ENCODE results near the gene NBAS. TPM values are rescaled to one million over a fixed set of nuclear protein-coding genes. Genes with fewer than 3 reads are reported as not detected.

The NBAS gene
- total and polyA plus RNA-seq, 8 donors, result 14.5 to 96.2 (median 41.2) TPM

- TF ChIP-seq EP300 (IDR thresholded peaks at IDR 0.05) (no peak), CTCF (IDR thresholded peaks at IDR 0.05) (no peak), POLR2A (IDR thresholded peaks at IDR 0.05) (no peak), POLR2AphosphoS5 (IDR thresholded peaks at IDR 0.05) (no peak)
- intact Hi-C loops (cut with DNase I; ENCODE audit: low total_unique reads), result no loop called here
Observed at GRCh38 chr2:15186118-15186517, 375.0 kb downstream of the NBAS start.

GRCh38 chr2:15184491-15184890 lies 376.6 kb downstream of the NBAS start:
- Histone ChIP-seq H3K27me3 (no peaks in the 10 kb centered on the region), H3K9me3 (no peaks in the 10 kb centered on the region), H3K27ac (no peak overlapping the region), H3K4me1 (peaks cover 0 to 13% (median 2%) of the 10 kb centered on the region in 4 donors), H3K36me3 (peaks cover 0 to 48% (median 32%) of the 10 kb centered on the region in 4 donors), H3K4me3 (no peak overlapping the region)
- 91 to 99% (median 96%) methylated on average over 5 of the region's 5 CpGs for WGBS, 5 donors
- no peak for TF ChIP-seq POLR2A (IDR thresholded peaks at IDR 0.05)
- no peak for TF ChIP-seq EP300 (IDR thresholded peaks at IDR 0.05)
- TF ChIP-seq CTCF (IDR thresholded peaks at IDR 0.05), result no peak
- TF ChIP-seq POLR2AphosphoS5 (IDR thresholded peaks at IDR 0.05), result no peak
- DNase-seq, result no peak
- intact Hi-C loops (cut with DNase I; ENCODE audit: low total_unique reads), result no loop called here

More at GRCh38 chr2:15186118-15186517, 375.0 kb downstream of the NBAS start:
- peaks cover 0 to 10% (median 2%) of the 10 kb centered on the region in 4 donors for H3K4me1 ChIP-seq
- DNase-seq, result no peak
- 92 to 100% (median 97%) methylated on average over 2 of the region's 2 CpGs for WGBS, 5 donors
- no peak overlapping the region for H3K27ac ChIP-seq
- no peaks in the 10 kb centered on the region for H3K9me3 ChIP-seq
- H3K27me3 ChIP-seq, result no peaks in the 10 kb centered on the region
- H3K36me3 ChIP-seq, result peaks cover 0 to 56% (median 36%) of the 10 kb centered on the region in 4 donors
- H3K4me3 ChIP-seq, result no peak overlapping the region

- H3K4me1 ChIP-seq, result peaks cover 0 to 13% (median 2%) of the 10 kb centered on the region in 4 donors
Observed at GRCh38 chr2:15182275-15182674, 378.9 kb downstream of the NBAS start.

GRCh38 chr2:15181092-15181745 lies 379.9 kb downstream of the NBAS start:
- no peak overlapping the region for H3K4me3 ChIP-seq
- H3K4me1 ChIP-seq, result peaks cover 0 to 13% (median 2%) of the 10 kb centered on the region in 4 donors
- H3K27ac ChIP-seq, result no peak overlapping the region
- intact Hi-C loops (cut with DNase I; ENCODE audit: low total_unique reads), result no loop called here
- no peaks in the 10 kb centered on the region for H3K9me3 ChIP-seq
- no peak for TF ChIP-seq EP300 (IDR thresholded peaks at IDR 0.05)
- no peak for TF ChIP-seq POLR2A (IDR thresholded peaks at IDR 0.05)
- TF ChIP-seq CTCF (IDR thresholded peaks at IDR 0.05), result no peak
- TF ChIP-seq POLR2AphosphoS5 (IDR thresholded peaks at IDR 0.05), result no peak
- H3K27me3 ChIP-seq, result no peaks in the 10 kb centered on the region
- WGBS, 5 donors, result 57 to 76% (median 71%) methylated on average over 5 of the region's 5 CpGs
- no peak for DNase-seq
- H3K36me3 ChIP-seq, result peaks cover 0 to 37% (median 28%) of the 10 kb centered on the region in 4 donors

More at GRCh38 chr2:15182275-15182674, 378.9 kb downstream of the NBAS start:
- H3K36me3 ChIP-seq, result peaks cover 0 to 39% (median 31%) of the 10 kb centered on the region in 4 donors
- TF ChIP-seq EP300 (IDR thresholded peaks at IDR 0.05) (no peak), POLR2AphosphoS5 (IDR thresholded peaks at IDR 0.05) (no peak), CTCF (IDR thresholded peaks at IDR 0.05) (no peak), POLR2A (IDR thresholded peaks at IDR 0.05) (no peak)
- no peak overlapping the region for H3K4me3 ChIP-seq
- intact Hi-C loops (cut with DNase I; ENCODE audit: low total_unique reads), result no loop called here
- H3K27me3 ChIP-seq, result no peaks in the 10 kb centered on the region
- no peak for DNase-seq
- no peak overlapping the region for H3K27ac ChIP-seq
- 94 to 99% (median 95%) methylated on average over 5 of the region's 5 CpGs for WGBS, 5 donors
- no peaks in the 10 kb centered on the region for H3K9me3 ChIP-seq
